Neural crest cell (in vitro differentiated cells): ENCODE results near the gene MROH2A. TPM values are rescaled to one million over a fixed set of nuclear protein-coding genes. Genes with fewer than 3 reads are reported as not detected.
A peak's percentile ranks its signal among the peaks of the same experiment; 100 is the strongest.

Experiments used
- DNase-seq: peaks from one replicate; pipeline ENCODE4 v3.0.0; 2021; ENCODE audit warnings: low read depth, mixed read lengths, low spot score
- H3K27ac Mint-ChIP-seq: one replicate; pipeline ENCODE4 v1.8.0; 2021; ENCODE audit warnings: mild to moderate bottlenecking, mixed read lengths; ENCODE audit not compliant: unreplicated experiment
- H3K27me3 Mint-ChIP-seq: 2 replicates; pipeline ENCODE4 v1.8.0; 2021; ENCODE audit warnings: low read depth, mild to moderate bottlenecking, mixed read lengths
- H3K36me3 Mint-ChIP-seq: 2 replicates; pipeline ENCODE4 v1.8.0; 2021; ENCODE audit warnings: low read depth, mild to moderate bottlenecking, mixed read lengths
- H3K4me1 Mint-ChIP-seq: 2 replicates; pipeline ENCODE4 v1.8.0; 2021; ENCODE audit warnings: mixed read lengths
- H3K4me3 Mint-ChIP-seq: one replicate; pipeline ENCODE4 v1.8.0; 2021; ENCODE audit warnings: mild to moderate bottlenecking, mixed read lengths
- H3K9me3 Mint-ChIP-seq: 2 replicates; pipeline ENCODE4 v1.8.0; 2021; ENCODE audit warnings: mixed read lengths
- CTCF ChIP-seq: fragments of 200-600 bp; sonication (generic); conservative IDR thresholded peaks from 2 replicates; pipeline ENCODE4 v1.5.0; 2021; ENCODE audit warnings: antibody characterized with exemption, mild to moderate bottlenecking
- total RNA-seq: library from RNA; stranded (reverse); gene quantifications from 2 replicates; pipeline ENCODE4 v1.2.1, GENCODE V29; 2021

Gene MROH2A
- total RNA-seq, 1 donor from 2014 or later = not detected

- TF ChIP-seq CTCF = no peak
- peaks cover 33% of the 10 kb centered on the region for H3K36me3 Mint-ChIP-seq
- H3K9me3 Mint-ChIP-seq = no peaks in the 10 kb centered on the region
- peaks cover 39% of the 10 kb centered on the region for H3K4me1 Mint-ChIP-seq
- no peak for DNase-seq
- H3K4me3 Mint-ChIP-seq = no peak overlapping the region
- H3K27me3 Mint-ChIP-seq = no peaks in the 10 kb centered on the region
- no peak overlapping the region for H3K27ac Mint-ChIP-seq
Measured at GRCh38 chr2:233849607-233850271, 71.6 kb downstream of the MROH2A start.

- Mint-ChIP-seq H3K27me3 (no peaks in the 10 kb centered on the region), H3K36me3 (peaks cover 33% of the 10 kb centered on the region), H3K27ac (no peak overlapping the region), H3K4me3 (no peak overlapping the region), H3K9me3 (no peaks in the 10 kb centered on the region), H3K4me1 (peaks cover 44% of the 10 kb centered on the region)
- no peak for DNase-seq
- TF ChIP-seq CTCF = no peak
Measured at GRCh38 chr2:233850745-233851144, 72.6 kb downstream of the MROH2A start.

- Mint-ChIP-seq H3K4me3 (peak overlapping the region; percentile 23), H3K27ac (no peak overlapping the region), H3K9me3 (no peaks in the 10 kb centered on the region), H3K27me3 (no peaks in the 10 kb centered on the region), H3K4me1 (peaks cover 46% of the 10 kb centered on the region), H3K36me3 (peaks cover 31% of the 10 kb centered on the region)
- no peak for DNase-seq
- no peak for TF ChIP-seq CTCF
Measured at GRCh38 chr2:233851169-233851568, 73.0 kb downstream of the MROH2A start.

- H3K4me3 Mint-ChIP-seq = peak overlapping the region; percentile 99
- H3K27me3 Mint-ChIP-seq = no peaks in the 10 kb centered on the region
- peaks cover 46% of the 10 kb centered on the region for H3K4me1 Mint-ChIP-seq
- no peak for TF ChIP-seq CTCF
- no peak overlapping the region for H3K27ac Mint-ChIP-seq
- H3K36me3 Mint-ChIP-seq = peaks cover 27% of the 10 kb centered on the region
- no peak for DNase-seq
- H3K9me3 Mint-ChIP-seq = no peaks in the 10 kb centered on the region
Measured at GRCh38 chr2:233852056-233852455, 73.9 kb downstream of the MROH2A start.

- Mint-ChIP-seq H3K27me3 (no peaks in the 10 kb centered on the region), H3K4me1 (peaks cover 46% of the 10 kb centered on the region), H3K27ac (peak overlapping the region; percentile 92), H3K9me3 (no peaks in the 10 kb centered on the region), H3K4me3 (peak overlapping the region; percentile 99), H3K36me3 (peaks cover 20% of the 10 kb centered on the region)
- no peak for DNase-seq
- no peak for TF ChIP-seq CTCF
Measured at GRCh38 chr2:233853353-233853752, 75.2 kb downstream of the MROH2A start.
